GM18873 (cell line): ENCODE measurements around the gene PKD1L1.
"Not testable (repeated sequence)": the region's sequence is repeated elsewhere in the genome, so short reads cannot be mapped to it uniquely, and the experiment has no call there.

Source experiments
- ATAC-seq: cut with Tn5 transposase; IDR thresholded peaks from one replicate; pipeline ENCODE4 v1.9.1; 2021; ENCODE audit warnings: mild to moderate bottlenecking, moderate library complexity, moderate number of reproducible peaks; ENCODE audit not compliant: unreplicated experiment, low FRiP score

The PKD1L1 gene

GRCh38 chr7:47776335-47776734 is 171.9 kb downstream of the PKD1L1 start:
- no peak for ATAC-seq

- no peak for ATAC-seq
These were observed 173.0 kb downstream of the PKD1L1 start for GRCh38 chr7:47775238-47775637.

- no peak for ATAC-seq
These were observed 175.8 kb downstream of the PKD1L1 start for GRCh38 chr7:47772492-47772891.

GRCh38 chr7:47771990-47772360 is 176.3 kb downstream of the PKD1L1 start:
- no peak for ATAC-seq

GRCh38 chr7:47771336-47771989 is 176.8 kb downstream of the PKD1L1 start:
- no peak for ATAC-seq

GRCh38 chr7:47766126-47766525 is 182.1 kb downstream of the PKD1L1 start:
- no peak for ATAC-seq

- ATAC-seq, result no peak
These were observed 182.8 kb downstream of the PKD1L1 start for GRCh38 chr7:47765373-47765979.

- no peak for ATAC-seq
These were observed 183.5 kb downstream of the PKD1L1 start for GRCh38 chr7:47764746-47765145.

GRCh38 chr7:47763063-47763974 is 184.9 kb downstream of the PKD1L1 start:
- no peak for ATAC-seq

- ATAC-seq, result no peak
These were observed 185.6 kb downstream of the PKD1L1 start for GRCh38 chr7:47762746-47763062.

- ATAC-seq, result no peak
These were observed 186.1 kb downstream of the PKD1L1 start for GRCh38 chr7:47762207-47762606.

GRCh38 chr7:47759056-47759706 is 189.1 kb downstream of the PKD1L1 start:
- no peak for ATAC-seq

- ATAC-seq, result no peak
These were observed 189.7 kb downstream of the PKD1L1 start for GRCh38 chr7:47758546-47758945.

GRCh38 chr7:47757921-47758411 is 190.3 kb downstream of the PKD1L1 start:
- no peak for ATAC-seq

- no peak for ATAC-seq
These were observed 191.6 kb downstream of the PKD1L1 start for GRCh38 chr7:47756636-47757035.

- no peak for ATAC-seq
These were observed 193.0 kb downstream of the PKD1L1 start for GRCh38 chr7:47755248-47755647.

GRCh38 chr7:47751724-47752123 is 196.5 kb downstream of the PKD1L1 start:
- ATAC-seq, result not testable (repeated sequence)

GRCh38 chr7:47751043-47751442 is 197.2 kb downstream of the PKD1L1 start:
- ATAC-seq, result no peak

GRCh38 chr7:47748041-47748440 is 200.2 kb downstream of the PKD1L1 start:
- no peak for ATAC-seq

GRCh38 chr7:47747160-47747559 is 201.1 kb downstream of the PKD1L1 start:
- no peak for ATAC-seq

- ATAC-seq, result no peak
These were observed 201.8 kb downstream of the PKD1L1 start for GRCh38 chr7:47746468-47746867.
